NCI-H774 (cell line): ENCODE data around the gene OMP.

Experiments used
- DNase-seq: peaks from one replicate; lab custom pipeline; 2025; lab: John Stamatoyannopoulos, UW

The OMP gene

GRCh38 chr11:77139201-77139600 lies 36.6 kb downstream of the OMP start:
- no peak for DNase-seq

DNA sequence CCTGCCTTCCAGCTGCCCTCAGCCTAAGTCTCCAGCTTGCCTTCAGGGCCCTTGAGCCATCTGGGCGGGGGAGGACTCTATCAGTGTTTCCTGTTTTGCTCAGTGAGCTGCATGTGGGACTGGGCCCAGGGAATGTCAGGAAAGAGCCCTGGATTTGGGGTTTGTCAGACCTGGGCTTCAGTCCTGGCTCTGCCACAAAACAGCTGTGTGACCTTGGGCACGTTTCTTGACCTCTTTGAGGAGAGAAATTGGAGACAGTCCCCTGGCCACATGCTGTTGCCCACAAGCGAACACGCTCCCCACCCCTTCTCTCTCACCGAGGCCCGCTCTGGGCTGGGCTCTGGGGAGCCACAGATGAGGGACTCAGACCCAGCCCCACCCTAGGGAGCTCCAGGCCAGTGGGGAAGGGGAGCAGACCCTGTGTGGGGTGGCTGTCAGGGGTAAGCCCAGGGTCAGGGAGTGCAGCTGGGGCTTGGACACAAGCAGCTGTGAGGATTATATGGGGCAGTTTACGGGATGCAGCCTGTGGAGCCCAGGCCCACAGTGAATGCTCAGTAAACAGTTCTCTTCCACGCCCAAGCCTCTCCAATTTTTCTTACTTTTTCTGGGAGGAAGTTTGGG lies 37.7 kb downstream of the OMP start:
- no peak for DNase-seq

GRCh38 chr11:77141034-77141433 lies 38.4 kb downstream of the OMP start:
- DNase-seq: peak; percentile 78

DNA sequence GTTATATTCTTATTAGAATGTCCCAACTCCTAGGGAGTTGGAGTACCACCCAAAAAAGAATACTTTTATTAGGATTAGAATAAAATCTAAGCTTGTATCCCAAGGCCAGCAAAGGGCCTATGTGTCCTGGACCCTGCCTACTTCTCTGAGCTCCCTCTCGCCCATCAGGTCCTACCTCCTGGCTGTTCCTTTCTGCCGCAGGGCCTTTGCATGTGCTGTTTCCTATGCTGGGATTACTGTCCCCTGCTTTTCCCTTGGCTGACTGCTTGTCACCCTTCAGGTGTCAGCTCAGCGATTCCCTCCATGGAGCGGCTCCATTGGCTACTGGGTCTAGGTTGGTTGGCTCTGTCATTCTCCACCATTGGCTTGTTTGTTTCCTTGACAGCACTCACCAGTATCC lies 38.8 kb downstream of the OMP start:
- DNase-seq: no peak

DNA sequence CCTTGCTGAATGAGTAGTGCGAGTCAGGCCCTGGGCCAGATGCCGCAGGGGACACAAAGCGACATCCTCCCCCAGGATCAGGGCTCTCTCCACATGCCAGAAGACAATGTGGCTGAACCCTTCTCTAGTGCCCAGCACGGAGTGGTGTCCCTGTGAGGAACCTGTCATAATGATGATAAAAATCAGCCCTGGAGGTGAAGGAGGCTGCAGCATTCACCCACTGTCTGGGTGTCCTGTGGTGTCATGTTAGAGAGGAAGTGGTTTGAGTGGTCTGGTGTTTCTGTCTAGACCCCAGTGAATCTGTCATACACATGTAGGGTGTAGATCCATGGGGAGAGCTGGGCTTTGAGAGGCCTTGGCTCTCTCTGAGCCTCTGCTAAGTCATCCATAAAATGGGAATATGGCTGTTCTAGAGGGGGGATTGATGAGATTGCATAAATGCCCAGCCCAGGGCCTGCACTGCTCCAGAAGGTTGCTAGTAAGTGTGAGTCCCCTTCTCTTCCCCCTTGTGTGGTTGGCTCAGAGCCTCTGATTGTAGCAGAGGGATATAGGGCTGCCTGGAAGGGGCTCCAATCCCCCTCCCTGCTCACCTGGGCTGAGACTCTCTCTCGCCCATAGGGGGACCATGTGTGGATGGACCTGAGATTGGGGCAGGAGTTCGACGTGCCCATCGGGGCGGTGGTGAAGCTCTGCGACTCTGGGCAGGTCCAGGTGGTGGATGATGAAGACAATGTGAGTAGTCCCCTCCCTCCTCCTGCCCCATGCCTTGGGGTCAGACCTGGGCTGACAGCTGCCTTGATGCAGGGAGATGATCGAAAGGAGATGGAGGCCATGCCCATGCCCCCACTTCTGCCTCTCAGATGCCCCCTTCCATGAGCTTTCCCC lies 39.7 kb downstream of the OMP start:
- no peak for DNase-seq

DNA sequence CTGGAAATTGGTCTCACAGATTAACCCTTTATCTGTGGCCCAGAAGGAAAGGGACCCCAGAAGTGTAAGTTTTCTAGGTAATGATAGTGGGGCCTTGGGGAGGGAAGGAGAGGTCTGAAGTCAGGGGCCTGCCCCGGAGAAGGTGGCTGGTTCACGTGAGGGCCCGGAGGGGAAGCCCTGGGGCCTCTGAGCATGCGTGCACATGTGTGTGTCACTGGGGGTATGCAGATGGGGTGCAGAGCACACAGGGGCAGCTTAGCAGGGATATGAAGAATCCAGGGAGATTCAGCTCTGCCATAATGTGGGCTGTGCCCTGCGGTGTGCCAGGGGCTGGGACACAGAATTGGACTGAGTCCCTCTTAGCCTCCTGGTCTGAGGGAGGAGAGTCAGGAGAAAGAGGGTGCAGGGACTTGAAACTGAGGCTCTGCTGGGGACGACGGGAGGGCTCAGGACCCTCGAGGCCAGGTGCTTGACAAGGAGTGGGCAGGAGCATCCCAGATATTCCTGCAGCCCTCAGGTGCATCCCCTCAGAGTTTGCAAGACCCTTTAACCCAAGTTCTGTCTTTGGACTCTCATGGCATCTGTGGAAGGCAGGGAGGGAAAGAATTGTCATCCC lies 40.9 kb downstream of the OMP start:
- DNase-seq: no peak

DNA sequence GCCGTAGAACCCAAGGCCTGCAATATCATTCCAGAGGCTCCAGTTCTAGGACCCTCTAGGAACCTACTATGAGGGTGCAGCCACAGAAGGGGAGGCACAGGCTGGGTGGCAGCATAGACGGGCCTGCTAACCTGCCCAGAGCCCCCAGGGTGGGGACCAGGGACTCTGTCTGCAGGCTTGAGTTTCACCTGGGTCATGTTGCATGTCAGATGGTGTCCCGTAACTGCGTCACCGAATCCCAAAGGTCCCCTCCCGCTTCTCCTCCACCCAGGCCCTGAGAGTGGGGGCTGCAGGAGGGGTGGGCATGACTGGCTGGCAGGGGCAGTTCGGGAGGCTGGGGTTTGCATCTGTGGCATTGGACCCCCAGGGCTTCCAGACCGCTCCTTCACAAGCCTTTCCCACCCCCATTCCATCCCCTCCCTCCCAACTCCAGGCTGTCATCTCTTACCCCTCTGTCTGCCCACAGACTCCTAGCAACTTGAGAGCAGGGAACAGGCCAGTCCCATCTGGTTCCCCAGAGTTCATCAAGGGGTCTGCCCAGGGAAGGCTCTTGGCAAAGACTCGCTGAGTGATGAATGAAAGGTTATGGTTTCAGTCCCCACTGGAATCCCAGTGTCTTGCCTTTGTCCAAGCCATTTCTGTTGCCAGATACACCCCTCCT lies 41.7 kb downstream of the OMP start:
- DNase-seq: no peak

DNA sequence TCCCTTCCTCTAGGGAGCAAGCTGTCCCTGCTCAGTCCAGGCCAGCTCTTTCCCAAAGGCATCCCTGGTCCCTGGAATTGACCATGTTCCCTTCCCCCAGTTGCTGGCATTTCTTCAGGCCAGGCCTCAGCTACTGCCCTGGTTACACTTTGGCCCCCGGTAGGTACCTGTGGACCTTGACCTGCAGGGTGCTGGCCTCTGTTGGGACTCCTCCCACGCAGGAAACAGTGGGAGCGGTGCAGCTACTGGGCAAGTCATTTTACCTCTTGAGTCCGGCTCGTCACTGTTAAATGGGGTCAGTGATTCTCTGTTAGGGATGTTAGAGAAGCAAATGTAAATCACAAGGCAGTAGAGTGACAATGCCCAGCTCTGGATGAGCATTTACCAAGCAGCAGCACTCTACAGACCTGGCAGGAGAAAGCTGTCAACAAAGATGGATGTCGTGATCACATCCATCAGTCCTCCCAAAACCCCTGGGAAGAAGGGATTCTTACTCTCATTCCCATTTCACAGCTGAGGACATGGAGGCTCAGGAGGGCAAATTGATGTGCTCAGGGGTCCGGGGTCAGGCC lies 42.3 kb downstream of the OMP start:
- no peak for DNase-seq

DNA sequence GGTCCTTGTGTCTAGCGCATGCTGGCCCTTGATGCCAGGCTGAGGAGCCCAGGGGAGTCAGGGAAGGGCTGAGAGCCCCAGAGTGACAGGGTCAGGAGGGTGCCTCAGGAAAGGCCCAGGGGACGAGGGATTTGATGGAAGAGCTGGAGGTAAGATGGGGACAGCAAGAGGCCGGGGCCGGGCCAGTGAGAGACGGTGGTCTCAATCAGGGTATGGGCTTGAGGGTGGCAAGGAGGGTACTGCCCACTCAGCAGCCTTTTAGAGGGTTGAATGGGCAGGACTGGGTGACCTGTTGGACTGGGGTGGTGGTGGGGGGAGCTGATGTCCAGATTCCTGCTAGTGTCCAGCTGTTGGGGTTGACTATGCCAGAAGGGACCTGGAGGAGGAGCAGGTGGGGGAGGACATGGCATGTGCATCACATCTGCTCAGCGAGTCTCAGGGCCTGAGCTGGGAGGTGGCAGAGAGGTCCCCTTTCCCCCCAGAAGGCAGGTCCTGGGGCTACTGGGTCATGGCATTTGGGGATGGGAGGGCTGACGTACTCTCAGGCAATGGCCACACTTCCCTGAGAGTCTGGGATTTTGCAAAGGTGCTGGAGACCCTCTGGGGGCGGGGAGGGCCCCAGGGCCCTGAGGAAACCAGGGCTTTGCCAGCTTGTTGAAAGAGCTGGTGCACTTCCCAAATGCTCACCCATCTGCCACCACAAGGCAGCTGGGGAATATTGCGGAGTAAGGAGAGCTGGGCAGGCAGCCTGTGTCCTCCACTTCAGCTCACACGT lies 43.8 kb downstream of the OMP start:
- DNase-seq: no peak

GRCh38 chr11:77147036-77147315 lies 44.3 kb downstream of the OMP start:
- no peak for DNase-seq

DNA sequence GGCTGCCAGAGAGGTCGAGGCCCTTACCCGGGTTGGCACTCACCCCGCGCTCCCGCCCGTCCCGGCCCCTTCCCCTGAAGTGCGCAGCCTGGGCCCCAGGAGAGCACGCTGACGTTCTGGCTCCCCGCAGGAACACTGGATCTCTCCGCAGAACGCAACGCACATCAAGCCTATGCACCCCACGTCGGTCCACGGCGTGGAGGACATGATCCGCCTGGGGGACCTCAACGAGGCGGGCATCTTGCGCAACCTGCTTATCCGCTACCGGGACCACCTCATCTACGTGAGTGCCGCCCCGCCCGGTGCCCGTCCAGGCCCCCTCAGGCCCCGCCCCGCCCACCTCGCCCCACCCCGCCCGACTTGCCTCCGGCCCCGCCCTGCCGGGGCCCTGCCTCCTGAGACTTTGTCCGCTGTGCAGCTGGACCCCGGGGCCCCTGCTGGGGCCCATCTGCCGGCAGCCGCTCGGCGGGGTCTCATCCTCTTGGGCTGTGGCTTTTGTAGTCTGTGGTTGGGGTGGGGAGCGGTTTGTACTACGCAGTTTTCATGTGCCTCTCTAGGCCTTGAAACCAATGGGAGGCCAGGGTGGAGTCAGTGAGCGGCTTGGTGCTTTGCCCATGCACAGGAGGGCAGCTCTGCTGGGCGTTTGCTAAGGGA lies 45.2 kb downstream of the OMP start:
- DNase-seq: peak; percentile 8

DNA sequence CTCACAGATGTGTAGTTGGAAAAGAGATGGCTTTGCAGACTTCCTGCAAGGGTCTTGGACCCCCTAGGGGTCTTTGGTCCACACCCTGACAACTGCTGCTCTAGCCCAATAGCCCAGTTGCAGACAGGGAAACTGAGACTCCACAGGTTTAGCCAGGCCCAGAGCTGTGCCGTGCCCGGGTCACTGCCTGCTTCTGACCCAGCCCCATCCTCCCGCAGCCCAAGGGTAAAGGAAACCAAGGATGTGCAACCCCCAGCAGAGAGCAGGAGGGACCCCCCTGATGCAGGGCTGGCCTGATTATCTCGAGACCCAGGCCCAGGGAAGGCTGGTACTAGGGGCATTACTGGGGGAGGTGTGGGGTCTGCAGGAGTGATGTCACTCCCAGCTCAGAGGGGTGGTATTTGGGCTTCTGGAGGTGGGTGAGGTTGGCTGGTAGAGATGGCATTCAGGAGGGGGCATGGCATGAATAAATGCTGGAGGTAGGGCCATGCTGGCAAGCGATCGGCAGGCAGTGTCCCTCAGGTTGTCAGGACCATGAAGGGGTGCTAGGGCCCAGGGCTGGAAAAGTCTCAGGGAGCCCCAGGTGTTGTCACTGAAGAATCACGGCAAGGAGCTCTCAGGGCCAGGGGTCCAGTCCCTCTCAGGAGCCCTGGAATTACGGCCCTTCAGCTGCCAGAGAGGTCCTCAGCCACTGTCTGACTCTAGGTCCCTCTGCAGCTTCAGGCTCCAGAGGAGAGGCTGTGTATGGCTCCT lies 46.5 kb downstream of the OMP start:
- no peak for DNase-seq

GRCh38 chr11:77149716-77150392 lies 47.2 kb downstream of the OMP start:
- DNase-seq: no peak

GRCh38 chr11:77150836-77151235 lies 48.2 kb downstream of the OMP start:
- DNase-seq: no peak

- DNase-seq: no peak
Measured at GRCh38 chr11:77151804-77152509, 49.3 kb downstream of the OMP start.

- no peak for DNase-seq
Measured at GRCh38 chr11:77152846-77153245, 50.2 kb downstream of the OMP start.
